SK-N-SH (cell line): ENCODE data around the gene CHEK1. TPM values are rescaled to one million over a fixed set of nuclear protein-coding genes. Genes with fewer than 3 reads are reported as not detected.

Experiments
- CTCF ChIA-PET: fragments of 300-600, 350-600 bp; formaldehyde crosslinking; extraction: SDS; loops from one replicate; lab custom pipeline; 2021; lab: Yijun Ruan, JAX
- POLR2A ChIA-PET: fragments of 350-600 bp; sonication (Branson Sonifier 250); formaldehyde crosslinking; extraction: SDS; loops from one replicate; lab custom pipeline; 2020; ENCODE audit warnings: antibody characterized with exemption, inconsistent platforms; lab: Yijun Ruan, JAX
- DNase-seq: peaks from one replicate; pipeline ENCODE4 v3.0.0; 2012
- H2AFZ ChIP-seq: fragments of 200-600 bp; sonication (generic); 2 replicates; pipeline ENCODE4 v1.8.1; 2016; ENCODE audit warnings: antibody characterized with exemption, mild to moderate bottlenecking, low read depth
- H3F3A ChIP-seq: fragments of 200-600 bp; sonication (generic); replicated peaks from 2 replicates; pipeline ENCODE3; 2016; ENCODE audit warnings: antibody characterized with exemption, mild to moderate bottlenecking; ENCODE audit not compliant: insufficient read depth
- H3K27ac ChIP-seq, 2 experiments: fragments of 200-500 bp in 1 of 2; fragments of 200-600 bp in 1 of 2; sonication (Bioruptor generic) in 1 of 2; sonication (generic), shearing (Covaris generic) in 1 of 2; 2 replicates each; pipeline versions ENCODE4 v1.5.1 to v1.6.1; 2014 to 2016; ENCODE audit warnings: low read depth in 2 of 2, inconsistent platforms in 1 of 2, low read length in 1 of 2, mild to moderate bottlenecking in 1 of 2, mixed read lengths in 1 of 2
- H3K27me3 ChIP-seq: fragments of 200-600 bp; sonication (generic), shearing (Covaris generic); 2 replicates; pipeline ENCODE4 v1.6.1; 2016; ENCODE audit warnings: mixed run types; ENCODE audit not compliant: insufficient read depth
- H3K36me3 ChIP-seq, 2 experiments: fragments of 200-500 bp in 1 of 2; fragments of 200-600 bp in 1 of 2; sonication (Bioruptor generic) in 1 of 2; sonication (generic) in 1 of 2; replicated peaks in 1 of 2; 2 replicates each; pipeline versions ENCODE3 to v1.5.1; 2014 to 2016; ENCODE audit warnings: low read length in 1 of 2, mild to moderate bottlenecking in 1 of 2; ENCODE audit not compliant: insufficient read depth in 2 of 2, control insufficient read depth in 1 of 2
- H3K4me1 ChIP-seq, 2 experiments: fragments of 200-500 bp in 1 of 2; fragments of 200-600 bp in 1 of 2; sonication (Bioruptor generic) in 1 of 2; sonication (generic), shearing (Covaris generic) in 1 of 2; 2 replicates each; pipeline versions ENCODE4 v1.5.1 to v1.6.1; 2014 to 2016; ENCODE audit warnings: low read depth in 1 of 2, low read length in 1 of 2, mixed run types in 1 of 2; ENCODE audit not compliant: insufficient read depth in 2 of 2, control insufficient read depth in 1 of 2
- H3K4me2 ChIP-seq: fragments of 200-600 bp; sonication (generic), shearing (Covaris generic); 2 replicates; pipeline ENCODE4 v1.6.1; 2017; ENCODE audit warnings: mixed run types
- H3K4me3 ChIP-seq, 2 experiments: fragments of 200-500 bp in 1 of 2; fragments of 200-600 bp in 1 of 2; sonication (Bioruptor generic) in 1 of 2; sonication (generic), shearing (Covaris generic) in 1 of 2; 2 replicates each; pipeline versions ENCODE4 v1.5.1 to v1.8.1; 2014 to 2016; ENCODE audit warnings: low read depth in 2 of 2, inconsistent platforms in 1 of 2, low read length in 1 of 2, mild to moderate bottlenecking in 1 of 2, mixed read lengths in 1 of 2, moderate library complexity in 1 of 2
- H3K79me2 ChIP-seq: fragments of 200-600 bp; sonication (generic); 2 replicates; pipeline ENCODE4 v1.8.1; 2017; ENCODE audit warnings: mild to moderate bottlenecking; ENCODE audit not compliant: insufficient read depth
- H3K9ac ChIP-seq: fragments of 200-600 bp; sonication (generic); 2 replicates; pipeline ENCODE4 v1.6.1; 2017; ENCODE audit warnings: mixed run types
- H3K9me2 ChIP-seq: fragments of 200-600 bp; sonication (generic); 2 replicates; pipeline ENCODE4 v1.6.1; 2017; ENCODE audit warnings: mixed run types
- H3K9me3 ChIP-seq: fragments of 200-600 bp; sonication (generic); 2 replicates; pipeline ENCODE4 v1.6.1; 2017; ENCODE audit warnings: mixed run types, mild to moderate bottlenecking, moderate library complexity
- H4K20me1 ChIP-seq: fragments of 200-600 bp; sonication (generic); 2 replicates; pipeline ENCODE4 v1.6.1; 2017; ENCODE audit warnings: mild to moderate bottlenecking, mixed run types; ENCODE audit not compliant: insufficient read depth
- CHD2 ChIP-seq: fragments of 150-350 bp; IDR thresholded peaks from 2 replicates; pipeline ENCODE4 v1.6.1; 2018; ENCODE audit warnings: low read length; ENCODE audit not compliant: partially characterized antibody
- EP300 ChIP-seq, 2 experiments: IDR thresholded peaks; 2 replicates each; pipeline versions ENCODE4 v1.4.0 to v1.6.1; 2012; ENCODE audit warnings: borderline replicate concordance in 1 of 2, low read depth in 1 of 2, low read length in 1 of 2
- EZH2phosphoT487 ChIP-seq: fragments of 200-600 bp; sonication (generic); IDR thresholded peaks from 2 replicates; pipeline ENCODE4 v1.6.1; 2017; ENCODE audit warnings: low read depth, mixed run types, mild to moderate bottlenecking, antibody characterized with exemption, moderate library complexity, borderline replicate concordance
- FOXJ3 ChIP-seq: sonication (generic); formaldehyde crosslinking; IDR thresholded peaks from 2 replicates; pipeline ENCODE4 v1.5.1; 2020; ENCODE audit warnings: mild to moderate bottlenecking, missing genetic modification reagents
- FOXM1 ChIP-seq: IDR thresholded peaks from 2 replicates; pipeline ENCODE4 v1.4.0; 2012; ENCODE audit warnings: low read depth, mild to moderate bottlenecking
- JUND ChIP-seq: IDR thresholded peaks from 2 replicates; pipeline ENCODE4 v1.4.0; 2012
- MEF2A ChIP-seq: IDR thresholded peaks from 2 replicates; pipeline ENCODE4 v1.4.0; 2012; ENCODE audit warnings: low read depth, borderline replicate concordance
- NFIC ChIP-seq: IDR thresholded peaks from 2 replicates; pipeline ENCODE4 v1.4.0; 2012; ENCODE audit warnings: borderline replicate concordance
- POLR2AphosphoS5 ChIP-seq: IDR thresholded peaks from 2 replicates; pipeline ENCODE4 v1.6.1; 2012; ENCODE audit warnings: low read depth, low read length
- RXRA ChIP-seq: IDR thresholded peaks from 2 replicates; pipeline ENCODE4 v1.4.0; 2012; ENCODE audit warnings: low read depth, mild to moderate bottlenecking, borderline replicate concordance
- SIN3A ChIP-seq: IDR thresholded peaks from 2 replicates; pipeline ENCODE4 v1.6.1; 2012; ENCODE audit warnings: low read depth, mild to moderate bottlenecking, low read length, moderate library complexity, borderline replicate concordance
- TCF12 ChIP-seq: IDR thresholded peaks from 2 replicates; pipeline ENCODE4 v1.4.0; 2012
- YY1 ChIP-seq: IDR thresholded peaks from 2 replicates; pipeline ENCODE4 v1.4.0; 2012; ENCODE audit warnings: low read depth, mild to moderate bottlenecking
- ZBTB33 ChIP-seq: IDR thresholded peaks from 2 replicates; pipeline ENCODE4 v1.4.0; 2012; ENCODE audit warnings: low read depth, borderline replicate concordance
- WGBS: methylation state at CpG from one replicate; pipeline ENCODE4 v1.1.6; 2017; ENCODE audit warnings: low lambda C conversion rate; 5-methylcytosine and 5-hydroxymethylcytosine counted together
- polyA plus RNA-seq, 3 experiments: library from polyadenylated mRNA; depleted of rRNA; stranded (reverse); fragments of >200 nt; gene quantifications; 2 replicates each; pipeline ENCODE4 v1.2.3, GENCODE V29; 2012
- TF ChIP-seq, protein P1 (sequence below): IDR thresholded peaks from 2 replicates; pipeline ENCODE4 v1.6.1; 2012; ENCODE audit warnings: mild to moderate bottlenecking, low read depth, low read length, moderate library complexity
- TF ChIP-seq, protein P2 (sequence below): fragments of 150-350 bp; IDR thresholded peaks from 2 replicates; pipeline ENCODE4 v1.6.1; 2017; ENCODE audit warnings: antibody characterized with exemption, low read length, low read depth, borderline replicate concordance
- TF ChIP-seq, protein P3 (sequence below): IDR thresholded peaks from 2 replicates; pipeline ENCODE4 v1.4.0; 2012; ENCODE audit warnings: low read depth, borderline replicate concordance

The CHEK1 gene
- polyA plus RNA-seq, 1 of the 3 experiments (the other 2 are of a cell fraction), result 12.1 TPM

DNA sequence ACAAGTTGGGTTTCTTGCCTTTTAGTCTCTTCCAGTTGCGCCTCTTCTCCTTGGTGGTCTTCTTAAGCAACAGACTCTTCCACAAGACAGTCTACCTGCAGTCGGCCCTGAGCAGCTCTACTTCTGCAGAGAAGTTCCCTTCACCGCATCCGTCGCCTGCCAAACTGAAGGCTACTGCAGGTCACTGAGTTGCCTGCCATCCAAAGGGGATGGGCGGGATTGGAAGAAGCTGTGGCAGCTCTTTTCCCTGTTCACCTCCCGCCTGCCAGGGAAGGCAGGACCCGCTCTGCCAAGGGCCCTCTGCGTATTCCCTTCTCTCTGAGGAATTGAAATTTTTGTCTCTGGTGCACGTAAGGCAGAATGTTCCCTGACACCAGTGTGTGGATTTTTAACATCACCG is 41.5 kb upstream of the CHEK1 start:
- Histone ChIP-seq H2AFZ (no peak overlapping the region), H4K20me1 (no peaks in the 10 kb centered on the region), H3K4me2 (no peak overlapping the region), H3K9ac (no peak overlapping the region), H3K9me2 (no peaks in the 10 kb centered on the region), H3K4me1 (0 out of 4 replicates have a peak, but pooled peaks cover 0 to 3% of the 10 kb centered on the region in 2 experiments), H3K79me2 (no peaks in the 10 kb centered on the region), H3K36me3 (peaks cover 45 to 56% of the 10 kb centered on the region in 2 experiments), H3K4me3 (no peak overlapping the region), H3K27me3 (no peaks in the 10 kb centered on the region), H3K9me3 (no peaks in the 10 kb centered on the region), H3F3A (peaks cover 15% of the 10 kb centered on the region), H3K27ac (no peak overlapping the region)
- WGBS, result 96% methylated on average over 11 of the region's 11 CpGs
- POLR2A ChIA-PET, result no interaction called here
- TF ChIP-seq POLR2AphosphoS5 (no peak), MEF2A (no peak), FOXM1 (no peak), EP300 (IDR thresholded peaks at IDR 0.05; ENCODE audit: borderline replicate concordance in 1 of 2, low read depth in 1 of 2, low read length in 1 of 2) (no peak), CHD2 (no peak), EZH2phosphoT487 (no peak), ZBTB33 (no peak), RXRA (no peak), SIN3A (no peak), YY1 (no peak), NFIC (no peak), FOXJ3 (CRISPR knock-in tag) (no peak), TCF12 (no peak), JUND (no peak)
- TF ChIP-seq, protein P1, sequence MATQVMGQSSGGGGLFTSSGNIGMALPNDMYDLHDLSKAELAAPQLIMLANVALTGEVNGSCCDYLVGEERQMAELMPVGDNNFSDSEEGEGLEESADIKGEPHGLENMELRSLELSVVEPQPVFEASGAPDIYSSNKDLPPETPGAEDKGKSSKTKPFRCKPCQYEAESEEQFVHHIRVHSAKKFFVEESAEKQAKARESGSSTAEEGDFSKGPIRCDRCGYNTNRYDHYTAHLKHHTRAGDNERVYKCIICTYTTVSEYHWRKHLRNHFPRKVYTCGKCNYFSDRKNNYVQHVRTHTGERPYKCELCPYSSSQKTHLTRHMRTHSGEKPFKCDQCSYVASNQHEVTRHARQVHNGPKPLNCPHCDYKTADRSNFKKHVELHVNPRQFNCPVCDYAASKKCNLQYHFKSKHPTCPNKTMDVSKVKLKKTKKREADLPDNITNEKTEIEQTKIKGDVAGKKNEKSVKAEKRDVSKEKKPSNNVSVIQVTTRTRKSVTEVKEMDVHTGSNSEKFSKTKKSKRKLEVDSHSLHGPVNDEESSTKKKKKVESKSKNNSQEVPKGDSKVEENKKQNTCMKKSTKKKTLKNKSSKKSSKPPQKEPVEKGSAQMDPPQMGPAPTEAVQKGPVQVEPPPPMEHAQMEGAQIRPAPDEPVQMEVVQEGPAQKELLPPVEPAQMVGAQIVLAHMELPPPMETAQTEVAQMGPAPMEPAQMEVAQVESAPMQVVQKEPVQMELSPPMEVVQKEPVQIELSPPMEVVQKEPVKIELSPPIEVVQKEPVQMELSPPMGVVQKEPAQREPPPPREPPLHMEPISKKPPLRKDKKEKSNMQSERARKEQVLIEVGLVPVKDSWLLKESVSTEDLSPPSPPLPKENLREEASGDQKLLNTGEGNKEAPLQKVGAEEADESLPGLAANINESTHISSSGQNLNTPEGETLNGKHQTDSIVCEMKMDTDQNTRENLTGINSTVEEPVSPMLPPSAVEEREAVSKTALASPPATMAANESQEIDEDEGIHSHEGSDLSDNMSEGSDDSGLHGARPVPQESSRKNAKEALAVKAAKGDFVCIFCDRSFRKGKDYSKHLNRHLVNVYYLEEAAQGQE, result no peak
- TF ChIP-seq, protein P2, sequence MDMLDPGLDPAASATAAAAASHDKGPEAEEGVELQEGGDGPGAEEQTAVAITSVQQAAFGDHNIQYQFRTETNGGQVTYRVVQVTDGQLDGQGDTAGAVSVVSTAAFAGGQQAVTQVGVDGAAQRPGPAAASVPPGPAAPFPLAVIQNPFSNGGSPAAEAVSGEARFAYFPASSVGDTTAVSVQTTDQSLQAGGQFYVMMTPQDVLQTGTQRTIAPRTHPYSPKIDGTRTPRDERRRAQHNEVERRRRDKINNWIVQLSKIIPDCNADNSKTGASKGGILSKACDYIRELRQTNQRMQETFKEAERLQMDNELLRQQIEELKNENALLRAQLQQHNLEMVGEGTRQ, result no peak
- TF ChIP-seq, protein P3, sequence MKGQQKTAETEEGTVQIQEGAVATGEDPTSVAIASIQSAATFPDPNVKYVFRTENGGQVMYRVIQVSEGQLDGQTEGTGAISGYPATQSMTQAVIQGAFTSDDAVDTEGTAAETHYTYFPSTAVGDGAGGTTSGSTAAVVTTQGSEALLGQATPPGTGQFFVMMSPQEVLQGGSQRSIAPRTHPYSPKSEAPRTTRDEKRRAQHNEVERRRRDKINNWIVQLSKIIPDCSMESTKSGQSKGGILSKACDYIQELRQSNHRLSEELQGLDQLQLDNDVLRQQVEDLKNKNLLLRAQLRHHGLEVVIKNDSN, result no peak
- CTCF ChIA-PET, result interaction anchor here (1.7 kb wide), 1 partner anchor 14 kb away, joined by 6 read pairs; the partner anchor contains the start of gene EI24
- DNase-seq, result no peak
